Keratinocyte (primary cell): ENCODE data around the gene RET. TPM values are rescaled to one million over a fixed set of nuclear protein-coding genes. Genes with fewer than 3 reads are reported as not detected.

ENCODE experiments used
- DNase-seq: peaks from one replicate; pipeline ENCODE4 v3.0.0-alpha.2; 2011; ENCODE audit warnings: low read depth, missing footprints, low spot score
- FAIRE-seq: peaks from 2 replicates; lab custom pipeline; 2011; peaks lifted over from hg19 to GRCh38; lab: Jason Lieb, UNC
- H2AFZ ChIP-seq: 2 replicates; pipeline ENCODE4 v1.6.0; 2012; ENCODE audit warnings: low read length, control low read depth, inconsistent platforms; ENCODE audit not compliant: control insufficient read depth
- H3K27ac ChIP-seq: 2 replicates; pipeline ENCODE4 v1.5.1; 2011; ENCODE audit warnings: low read length; ENCODE audit not compliant: control insufficient read depth, insufficient read depth
- H3K27me3 ChIP-seq: 3 replicates; pipeline ENCODE4 v1.6.0; 2011; ENCODE audit warnings: low read length; ENCODE audit not compliant: control insufficient read depth, insufficient read depth; ENCODE audit errors: extremely low read depth
- H3K36me3 ChIP-seq, 2 experiments: 2 replicates in 1 of 2; 3 replicates in 1 of 2; pipeline ENCODE4 v1.5.1; 2011; ENCODE audit warnings: low read length in 2 of 2, mild to moderate bottlenecking in 1 of 2; ENCODE audit not compliant: control insufficient read depth in 2 of 2, insufficient read depth in 2 of 2; ENCODE audit errors: extremely low read depth in 1 of 2
- H3K4me1 ChIP-seq: 3 replicates; pipeline ENCODE4 v1.5.1; 2011; ENCODE audit warnings: low read length; ENCODE audit not compliant: control insufficient read depth, insufficient read depth; ENCODE audit errors: extremely low read depth
- H3K4me2 ChIP-seq: 3 replicates; pipeline ENCODE4 v1.6.0; 2011; ENCODE audit warnings: low read depth, low read length; ENCODE audit not compliant: control insufficient read depth, insufficient read depth; ENCODE audit errors: extremely low read depth
- H3K4me3 ChIP-seq, 3 experiments: fragments of 200-600 bp in 1 of 3; sonication (generic) in 1 of 3; 2 replicates in 2 of 3; 3 replicates in 1 of 3; pipeline ENCODE4 v1.5.1; 2011 to 2016; ENCODE audit warnings: low read length in 3 of 3, mild to moderate bottlenecking in 3 of 3, control low read depth in 2 of 3, inconsistent platforms in 1 of 3, low read depth in 1 of 3, mixed read lengths in 1 of 3, mixed run types in 1 of 3, moderate library complexity in 1 of 3; ENCODE audit not compliant: control insufficient read depth in 2 of 3, insufficient read depth in 2 of 3; ENCODE audit errors: extremely low read depth in 1 of 3
- H3K79me2 ChIP-seq: 2 replicates; pipeline ENCODE4 v1.6.0; 2012; ENCODE audit warnings: low read length; ENCODE audit not compliant: control insufficient read depth, insufficient read depth
- H3K9ac ChIP-seq: 3 replicates; pipeline ENCODE4 v1.6.0; 2011; ENCODE audit warnings: low read length; ENCODE audit not compliant: control insufficient read depth, insufficient read depth; ENCODE audit errors: extremely low read depth
- H3K9me1 ChIP-seq: 3 replicates; pipeline ENCODE4 v1.6.0; 2011; ENCODE audit warnings: low read length; ENCODE audit not compliant: control insufficient read depth, insufficient read depth; ENCODE audit errors: extremely low read depth
- H3K9me3 ChIP-seq: 2 replicates; pipeline ENCODE4 v1.5.1; 2012; ENCODE audit warnings: low read depth, low read length; ENCODE audit not compliant: control insufficient read depth
- H4K20me1 ChIP-seq: 3 replicates; pipeline ENCODE4 v1.6.0; 2011; ENCODE audit warnings: low read length; ENCODE audit not compliant: control insufficient read depth, insufficient read depth; ENCODE audit errors: extremely low read depth
- EZH2 ChIP-seq: IDR thresholded peaks from one replicate; pipeline ENCODE4 v1.6.1; 2012; ENCODE audit warnings: inconsistent platforms, mild to moderate bottlenecking, low read length, moderate library complexity
- dilution Hi-C: fragments of 300-500 bp; cut with MboI; formaldehyde crosslinking; loops from one replicate; pipeline ENCODE4 v1.7.0; 2020; ENCODE audit warnings: low sequenced_read_pairs; ENCODE audit not compliant: extremely low pct_ligation_motif_present
- polyA plus RNA-seq, 5 experiments: library from polyadenylated mRNA; depleted of rRNA in 3 of 5; stranded (reverse) in 3 of 5; stranded (forward) in 1 of 5; unstranded in 1 of 5; fragments of >200 nt; gene quantifications; 1 replicate in 1 of 5; 2 replicates in 3 of 5; 3 replicates in 1 of 5; pipeline versions ENCODE4 v1.2.1 to v1.2.3, GENCODE V29; 2011 to 2012; ENCODE audit warnings: missing spikeins in 2 of 5, low read depth in 1 of 5, low replicate concordance in 1 of 5
- TF ChIP-seq, protein P1 (sequence below), 3 experiments: IDR thresholded peaks in 1 of 3; conservative IDR thresholded peaks in 1 of 3; optimal IDR thresholded peaks in 1 of 3; 2 replicates in 2 of 3; 3 replicates in 1 of 3; pipeline versions ENCODE3 to v1.5.1; 2011; ENCODE audit warnings: low read length in 3 of 3, mild to moderate bottlenecking in 3 of 3, moderate library complexity in 2 of 3, control low read depth in 1 of 3, inconsistent platforms in 1 of 3; ENCODE audit not compliant: insufficient read depth in 2 of 3; ENCODE audit errors: extremely low read depth in 1 of 3

The RET gene
- polyA plus RNA-seq, 1 donor (not counting 4 experiments of a cell fraction or from before 2014, with no cell fraction given), result 0.21 TPM

DNA sequence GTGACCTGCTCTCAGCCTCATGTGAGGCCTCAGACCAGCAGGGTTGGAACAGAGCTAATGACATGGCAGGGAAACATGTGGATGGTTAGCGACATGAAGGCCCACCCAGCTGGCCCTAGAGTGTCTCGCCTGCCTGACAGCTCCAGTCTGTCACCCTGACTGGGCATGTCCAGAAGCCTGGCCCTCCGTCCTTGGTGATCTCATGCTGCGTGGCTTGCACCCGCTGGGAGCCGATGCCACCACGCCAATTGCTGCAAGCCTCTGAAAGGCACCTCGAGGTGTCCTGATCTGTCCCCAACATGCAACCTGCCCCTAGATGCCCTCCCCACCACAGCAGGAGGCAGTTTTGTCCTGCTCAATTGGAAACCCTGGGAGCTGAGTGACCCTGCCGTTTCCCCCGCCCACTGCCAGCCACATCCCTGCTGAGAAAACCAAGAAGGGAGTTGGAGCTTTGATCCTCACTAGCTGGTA is 27.8 kb upstream of the RET start:
- dilution Hi-C loops, result no loop called here

DNA sequence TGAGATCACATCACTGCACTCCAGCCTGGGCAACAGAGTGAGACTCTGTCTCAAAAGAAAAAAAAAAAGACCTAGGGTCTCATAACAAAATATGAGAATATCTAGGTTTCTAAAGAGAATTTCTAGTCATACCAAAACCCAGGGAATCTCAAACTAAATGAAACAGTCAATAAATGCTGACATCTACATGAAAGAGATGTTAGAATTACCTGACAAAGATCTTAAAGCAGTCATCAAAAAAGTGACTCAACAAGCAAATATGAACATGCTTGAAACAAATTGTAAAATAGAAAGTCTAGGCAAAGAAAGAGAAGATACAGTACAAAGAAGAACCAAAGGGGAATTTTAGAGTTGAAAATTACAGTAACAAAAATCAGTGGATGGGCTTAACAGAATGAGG is 26.9 kb upstream of the RET start:
- Histone ChIP-seq H3K79me2 (no peaks in the 10 kb centered on the region), H3K9me1 (no peaks in the 10 kb centered on the region), H2AFZ (no peak overlapping the region), H3K9me3 (no peaks in the 10 kb centered on the region), H3K27me3 (peaks cover 7% of the 10 kb centered on the region), H4K20me1 (no peaks in the 10 kb centered on the region), H3K27ac (no peak overlapping the region), H3K9ac (no peak overlapping the region), H3K36me3 (no peaks in the 10 kb centered on the region), H3K4me2 (no peak overlapping the region), H3K4me1 (no peaks in the 10 kb centered on the region), H3K4me3 (no peak overlapping the region)
- dilution Hi-C loops, result no loop called here
- TF ChIP-seq, protein P1, sequence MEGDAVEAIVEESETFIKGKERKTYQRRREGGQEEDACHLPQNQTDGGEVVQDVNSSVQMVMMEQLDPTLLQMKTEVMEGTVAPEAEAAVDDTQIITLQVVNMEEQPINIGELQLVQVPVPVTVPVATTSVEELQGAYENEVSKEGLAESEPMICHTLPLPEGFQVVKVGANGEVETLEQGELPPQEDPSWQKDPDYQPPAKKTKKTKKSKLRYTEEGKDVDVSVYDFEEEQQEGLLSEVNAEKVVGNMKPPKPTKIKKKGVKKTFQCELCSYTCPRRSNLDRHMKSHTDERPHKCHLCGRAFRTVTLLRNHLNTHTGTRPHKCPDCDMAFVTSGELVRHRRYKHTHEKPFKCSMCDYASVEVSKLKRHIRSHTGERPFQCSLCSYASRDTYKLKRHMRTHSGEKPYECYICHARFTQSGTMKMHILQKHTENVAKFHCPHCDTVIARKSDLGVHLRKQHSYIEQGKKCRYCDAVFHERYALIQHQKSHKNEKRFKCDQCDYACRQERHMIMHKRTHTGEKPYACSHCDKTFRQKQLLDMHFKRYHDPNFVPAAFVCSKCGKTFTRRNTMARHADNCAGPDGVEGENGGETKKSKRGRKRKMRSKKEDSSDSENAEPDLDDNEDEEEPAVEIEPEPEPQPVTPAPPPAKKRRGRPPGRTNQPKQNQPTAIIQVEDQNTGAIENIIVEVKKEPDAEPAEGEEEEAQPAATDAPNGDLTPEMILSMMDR (optimal IDR thresholded peaks at IDR 0.05 in 1 of 3, IDR thresholded peaks at IDR 0.05 in 1 of 3, conservative IDR thresholded peaks at IDR 0.05 in 1 of 3; ENCODE audit: extremely low read depth in 1 of 3, insufficient read depth in 2 of 3, low read length in 3 of 3), result no peak
- TF ChIP-seq EZH2, result no peak
- FAIRE-seq, result no peak
- DNase-seq, result no peak

More for the DNA sequence above, 27.8 kb upstream of the RET start:
- no peak for DNase-seq
- Histone ChIP-seq H3K27ac (no peak overlapping the region), H3K4me1 (no peaks in the 10 kb centered on the region), H3K27me3 (peaks cover 4% of the 10 kb centered on the region), H3K9me1 (no peaks in the 10 kb centered on the region), H3K4me3 (no peak overlapping the region), H3K4me2 (no peak overlapping the region), H3K79me2 (no peaks in the 10 kb centered on the region), H3K9me3 (no peaks in the 10 kb centered on the region), H3K36me3 (no peaks in the 10 kb centered on the region), H2AFZ (no peak overlapping the region), H3K9ac (no peak overlapping the region), H4K20me1 (no peaks in the 10 kb centered on the region)
- no peak for FAIRE-seq
- TF ChIP-seq EZH2, result no peak
- TF ChIP-seq, protein P1 (optimal IDR thresholded peaks at IDR 0.05 in 1 of 3, IDR thresholded peaks at IDR 0.05 in 1 of 3, conservative IDR thresholded peaks at IDR 0.05 in 1 of 3; ENCODE audit: extremely low read depth in 1 of 3, insufficient read depth in 2 of 3, low read length in 3 of 3), result no peak
